LNCaP clone FGC (cell line): Measurements from ENCODE around the gene COG6.
A peak's percentile ranks its signal among the peaks of the same experiment; 100 is the strongest.

Source experiments
- DNase-seq: peaks from one replicate; pipeline ENCODE4 v3.0.0-alpha.2; 2011; ENCODE audit warnings: low read depth
- H3K4me3 ChIP-seq: 2 replicates; pipeline ENCODE4 v1.5.1; 2011; ENCODE audit warnings: mild to moderate bottlenecking, low read depth, low read length, control low read depth
- TF ChIP-seq, protein P1 (sequence below): IDR thresholded peaks from 2 replicates; pipeline ENCODE4 v1.5.1; 2012; ENCODE audit warnings: mild to moderate bottlenecking; ENCODE audit not compliant: control insufficient read depth, insufficient read depth; ENCODE audit errors: extremely low read depth

Gene COG6

DNA sequence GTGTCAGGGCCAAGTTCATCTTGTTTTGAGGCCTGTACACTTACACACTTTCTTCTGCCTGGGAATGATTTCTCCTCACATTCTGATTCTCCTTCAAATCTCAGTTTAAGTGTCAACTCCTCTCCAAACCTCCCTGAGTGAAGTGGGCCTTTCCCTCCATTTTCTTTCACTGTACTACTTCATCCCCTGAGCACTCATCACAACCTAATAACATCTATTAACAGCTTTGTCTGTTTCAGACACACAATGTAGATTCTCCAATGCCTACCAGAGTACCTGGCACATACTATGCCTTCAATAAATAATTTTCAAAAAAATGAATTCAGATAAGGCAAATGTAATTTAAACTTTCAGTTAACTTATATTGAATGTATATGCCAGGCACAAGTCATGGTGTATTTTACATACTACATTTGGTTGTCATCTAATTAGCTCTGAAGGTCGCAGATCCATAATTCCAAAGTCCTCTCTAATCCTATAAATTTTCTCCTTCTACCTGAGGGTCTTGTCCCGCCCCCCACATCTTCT is 357 bp upstream of the COG6 start:
- peak overlapping the region; percentile 89 for H3K4me3 ChIP-seq
- TF ChIP-seq, protein P1, sequence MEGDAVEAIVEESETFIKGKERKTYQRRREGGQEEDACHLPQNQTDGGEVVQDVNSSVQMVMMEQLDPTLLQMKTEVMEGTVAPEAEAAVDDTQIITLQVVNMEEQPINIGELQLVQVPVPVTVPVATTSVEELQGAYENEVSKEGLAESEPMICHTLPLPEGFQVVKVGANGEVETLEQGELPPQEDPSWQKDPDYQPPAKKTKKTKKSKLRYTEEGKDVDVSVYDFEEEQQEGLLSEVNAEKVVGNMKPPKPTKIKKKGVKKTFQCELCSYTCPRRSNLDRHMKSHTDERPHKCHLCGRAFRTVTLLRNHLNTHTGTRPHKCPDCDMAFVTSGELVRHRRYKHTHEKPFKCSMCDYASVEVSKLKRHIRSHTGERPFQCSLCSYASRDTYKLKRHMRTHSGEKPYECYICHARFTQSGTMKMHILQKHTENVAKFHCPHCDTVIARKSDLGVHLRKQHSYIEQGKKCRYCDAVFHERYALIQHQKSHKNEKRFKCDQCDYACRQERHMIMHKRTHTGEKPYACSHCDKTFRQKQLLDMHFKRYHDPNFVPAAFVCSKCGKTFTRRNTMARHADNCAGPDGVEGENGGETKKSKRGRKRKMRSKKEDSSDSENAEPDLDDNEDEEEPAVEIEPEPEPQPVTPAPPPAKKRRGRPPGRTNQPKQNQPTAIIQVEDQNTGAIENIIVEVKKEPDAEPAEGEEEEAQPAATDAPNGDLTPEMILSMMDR = no peak
- no peak for DNase-seq

DNA sequence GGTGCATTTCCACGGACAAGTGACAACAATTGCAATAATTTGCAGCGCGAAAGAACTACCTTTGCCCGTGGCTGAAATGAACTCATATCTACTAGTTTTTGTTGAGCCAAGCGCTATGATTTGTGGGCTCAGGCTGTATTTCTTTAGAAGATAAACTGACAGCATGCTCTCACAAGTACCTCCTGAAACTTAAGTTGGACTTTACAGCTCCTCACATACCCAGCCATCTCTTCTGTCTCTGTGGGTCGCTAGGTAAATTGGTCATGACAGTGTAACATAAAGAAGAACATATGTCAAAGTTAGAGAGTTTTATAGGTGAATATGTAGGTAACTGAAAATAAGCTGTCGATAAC is 839 bp downstream of the COG6 start:
- TF ChIP-seq, protein P1 = no peak
- no peak for DNase-seq
- peak overlapping the region; percentile 89 for H3K4me3 ChIP-seq

GRCh38 chr13:39663508-39663907 is 8.0 kb downstream of the COG6 start:
- TF ChIP-seq, protein P1 = no peak
- DNase-seq = no peak
- no peak overlapping the region for H3K4me3 ChIP-seq

DNA sequence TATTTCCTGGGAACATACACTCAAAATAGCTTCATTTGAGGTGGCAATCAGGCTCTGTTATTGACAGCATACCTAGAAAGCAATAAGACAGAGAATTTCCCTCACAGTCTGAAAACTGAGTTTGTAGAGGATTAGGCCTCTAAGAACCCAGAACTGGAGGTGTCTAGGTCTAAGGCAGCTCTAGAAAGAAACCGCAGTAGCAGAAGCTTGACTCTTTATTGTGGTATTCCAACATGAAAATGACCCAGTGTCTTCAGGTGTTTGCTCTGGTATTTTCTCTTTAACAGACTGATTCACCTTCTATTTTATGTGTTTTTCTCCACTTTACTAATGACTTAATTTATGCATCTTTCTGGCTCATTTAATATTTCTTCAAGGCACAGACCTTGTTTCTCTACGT is 8.5 kb downstream of the COG6 start:
- TF ChIP-seq, protein P1 = no peak
- H3K4me3 ChIP-seq = no peak overlapping the region
- no peak for DNase-seq

- H3K4me3 ChIP-seq = no peak overlapping the region
- no peak for DNase-seq
- TF ChIP-seq, protein P1 = no peak
Observed at GRCh38 chr13:39665763-39666162, 10.3 kb downstream of the COG6 start.

- TF ChIP-seq, protein P1 = no peak
- H3K4me3 ChIP-seq = no peak overlapping the region
- DNase-seq = no peak
Observed at GRCh38 chr13:39670445-39670844, 15.0 kb downstream of the COG6 start.

- TF ChIP-seq, protein P1 = no peak
- DNase-seq = no peak
- no peak overlapping the region for H3K4me3 ChIP-seq
Observed at GRCh38 chr13:39672378-39673132, 17.1 kb downstream of the COG6 start.
